GM19397 (cell line): Measurements from ENCODE around the gene LINC00305.

Experiments
- ATAC-seq: cut with Tn5 transposase; IDR thresholded peaks from one replicate; pipeline ENCODE4 v1.9.1; 2021; ENCODE audit warnings: mild to moderate bottlenecking, moderate library complexity; ENCODE audit not compliant: unreplicated experiment

Gene LINC00305

GRCh38 chr18:64116571-64117175 lies 32.2 kb downstream of the LINC00305 start:
- ATAC-seq = no peak

GRCh38 chr18:64115881-64116280 lies 33.0 kb downstream of the LINC00305 start:
- ATAC-seq = no peak

- ATAC-seq = no peak
Observed at GRCh38 chr18:64111950-64112349, 36.9 kb downstream of the LINC00305 start.

GRCh38 chr18:64110692-64111480 lies 38.0 kb downstream of the LINC00305 start:
- no peak for ATAC-seq

- ATAC-seq = no peak
Observed at GRCh38 chr18:64103986-64104385, 44.9 kb downstream of the LINC00305 start.

GRCh38 chr18:64100116-64100922 lies 48.6 kb downstream of the LINC00305 start:
- peak; percentile 55 for ATAC-seq

- ATAC-seq = peak; percentile 74
Observed at GRCh38 chr18:64099244-64099643, 49.6 kb downstream of the LINC00305 start.

GRCh38 chr18:64097497-64097896 lies 51.4 kb downstream of the LINC00305 start:
- ATAC-seq = no peak

- no peak for ATAC-seq
Observed at GRCh38 chr18:64095056-64095455, 53.8 kb downstream of the LINC00305 start.

- ATAC-seq = no peak
Observed at GRCh38 chr18:64094210-64094609, 54.7 kb downstream of the LINC00305 start.

GRCh38 chr18:64091526-64091925 lies 57.4 kb downstream of the LINC00305 start:
- peak; percentile 45 for ATAC-seq

- ATAC-seq = peak; percentile 41
Observed at GRCh38 chr18:64090876-64091275, 58.0 kb downstream of the LINC00305 start.

GRCh38 chr18:64083916-64084315 lies 65.0 kb downstream of the LINC00305 start:
- ATAC-seq = no peak

GRCh38 chr18:64082513-64082912 lies 66.4 kb downstream of the LINC00305 start:
- no peak for ATAC-seq

- ATAC-seq = no peak
Observed at GRCh38 chr18:64082054-64082453, 66.8 kb downstream of the LINC00305 start.

GRCh38 chr18:64073971-64074370 lies 74.9 kb downstream of the LINC00305 start:
- ATAC-seq = no peak

- ATAC-seq = no peak
Observed at GRCh38 chr18:64055019-64055418, 93.9 kb downstream of the LINC00305 start.

- no peak for ATAC-seq
Observed at GRCh38 chr18:64053246-64053645, 95.6 kb downstream of the LINC00305 start.

GRCh38 chr18:64052772-64053171 lies 96.1 kb downstream of the LINC00305 start:
- no peak for ATAC-seq

- ATAC-seq = no peak
Observed at GRCh38 chr18:64044616-64045015, 104.3 kb downstream of the LINC00305 start.

- no peak for ATAC-seq
Observed at GRCh38 chr18:64042728-64043358, 106.0 kb downstream of the LINC00305 start.
